Spleen (tissue), 11 donors: Measurements from ENCODE around the gene PLA2G3. TPM values are rescaled to one million over a fixed set of nuclear protein-coding genes. Genes with fewer than 3 reads are reported as not detected.

Experiments used
- DNase-seq: peaks from one replicate; pipeline ENCODE4 v3.0.0-alpha.2; 2020
- H3K27ac ChIP-seq, 8 donors: fragments of 200-600 bp; sonication (generic) in 7 of 8; 1 replicate in 4 of 8; 2 replicates in 4 of 8; pipeline versions ENCODE4 v1.5.0 to v1.8.0; 2016 to 2021; ENCODE audit warnings: inconsistent platforms in 4 of 8, mild to moderate bottlenecking in 4 of 8, moderate library complexity in 1 of 8
- H3K27me3 ChIP-seq, 7 donors: fragments of 200-600 bp; sonication (generic) in 6 of 7; replicated peaks in 1 of 7; 1 replicate in 4 of 7; 2 replicates in 3 of 7; pipeline versions ENCODE4 v1.5.0 to v1.8.0; 2016 to 2021; ENCODE audit warnings: inconsistent platforms in 3 of 7, mild to moderate bottlenecking in 1 of 7
- H3K36me3 ChIP-seq, 6 donors: fragments of 200-600 bp; sonication (generic) in 5 of 6; 1 replicate in 4 of 6; 2 replicates in 2 of 6; pipeline versions ENCODE4 v1.5.0 to v1.8.0; 2016 to 2021; ENCODE audit warnings: inconsistent platforms in 2 of 6
- H3K4me1 ChIP-seq, 6 donors: fragments of 200-600 bp; sonication (generic) in 5 of 6; 1 replicate in 3 of 6; 2 replicates in 3 of 6; pipeline versions ENCODE4 v1.5.0 to v1.8.0; 2016 to 2021; ENCODE audit warnings: inconsistent platforms in 3 of 6
- H3K4me3 ChIP-seq, 8 donors: fragments of 200-600 bp; sonication (generic) in 7 of 8; 1 replicate in 4 of 8; 2 replicates in 4 of 8; pipeline versions ENCODE4 v1.5.0 to v1.8.0; 2016 to 2021; ENCODE audit warnings: inconsistent platforms in 4 of 8, mild to moderate bottlenecking in 4 of 8, moderate library complexity in 2 of 8
- H3K9me3 ChIP-seq, 8 donors: fragments of 200-600 bp; sonication (generic) in 7 of 8; 1 replicate in 4 of 8; 2 replicates in 4 of 8; pipeline versions ENCODE4 v1.5.0 to v1.8.0; 2016 to 2021; ENCODE audit warnings: inconsistent platforms in 4 of 8
- CTCF ChIP-seq, 11 experiments: fragments of 200-600 bp in 7 of 11; fragments of 450-650 bp in 4 of 11; sonication (generic) in 4 of 11; IDR thresholded peaks in 8 of 11; conservative IDR thresholded peaks in 3 of 11; 1 replicate in 7 of 11; 2 replicates in 4 of 11; pipeline versions ENCODE4 v1.4.0 to v1.8.0; 2016 to 2021; ENCODE audit warnings: antibody characterized with exemption in 11 of 11, inconsistent platforms in 4 of 11, mild to moderate bottlenecking in 1 of 11
- POLR2A ChIP-seq, 3 donors: fragments of 450-650 bp; IDR thresholded peaks; one replicate each; pipeline ENCODE4 v1.5.1; 2017; ENCODE audit warnings: antibody characterized with exemption in 3 of 3, mild to moderate bottlenecking in 1 of 3
- POLR2AphosphoS5 ChIP-seq, 3 donors: sonication (generic); formaldehyde crosslinking; IDR thresholded peaks; one replicate each; pipeline ENCODE4 v1.5.1; 2017; ENCODE audit warnings: antibody characterized with exemption in 3 of 3
- WGBS, 5 donors: extraction: QIAGEN DNeasy Blood & Tissue Kit in 3 of 5; methylation state at CpG; one replicate each; pipeline versions ENCODE4 v1.1.5 to v1.1.7; 2013 to 2018; 5-methylcytosine and 5-hydroxymethylcytosine counted together
- intact Hi-C: fragments of 100-400 bp; cut with DNase I; formaldehyde crosslinking; loops from one replicate; pipeline ENCODE4 v1.15.0; 2023; ENCODE audit warnings: low total_unique reads
- polyA plus RNA-seq, 3 donors: library from polyadenylated mRNA; stranded (reverse); fragments of 200-250 nt; gene quantifications; one replicate each; pipeline ENCODE4 v1.2.1, GENCODE V29; 2013
- total RNA-seq, 7 donors: library from RNA; depleted of rRNA in 3 of 7; stranded (reverse); fragments of >200 nt in 3 of 7; fragmentation: NEBNext Ultra II Directional in 4 of 7; extraction: Animal tissue kit (Norgen Biotek cat#: 25700) in 4 of 7; gene quantifications; one replicate each; pipeline versions ENCODE4 v1.1.0 to v1.2.1, GENCODE V29; 2016 to 2021
- donor health status: healthy with polysubstance abuse.
- donor health status: DM: no; HTN: no; CAD: no; lungs with moderate emphysema.
- donor health status: DM: no; HTN: no; CAD: no.
- donor health status: Bipolar disorder and iron deficiency.
- donor health status: healthy.
- donor health status: DM: no; HTN: no; CAD: no.
- donor health status: DM: yes; HTN: yes; CAD: no.

The PLA2G3 gene
- total and polyA plus RNA-seq, 10 donors: not detected

- peaks cover 12 to 95% (median 73%) of the 10 kb centered on the region in 6 donors for H3K4me1 ChIP-seq
- 76 to 94% (median 82%) methylated on average over 6 to 8 of the region's 8 CpGs for WGBS, 5 donors
- no peak for DNase-seq
- no peaks in the 10 kb centered on the region for H3K9me3 ChIP-seq
- intact Hi-C loops: loop anchor here (5.0 kb wide), 1 partner anchor 140 kb away; no protein-coding TSS in a partner anchor
- no peaks in the 10 kb centered on the region for H3K27me3 ChIP-seq
- H3K36me3 ChIP-seq: peaks cover 0 to 66% (median 33%) of the 10 kb centered on the region in 6 donors
- TF ChIP-seq CTCF (IDR thresholded peaks at IDR 0.05 in 8 of 11, conservative IDR thresholded peaks at IDR 0.05 in 3 of 11): no peak
- no peak for TF ChIP-seq POLR2A (IDR thresholded peaks at IDR 0.05)
- TF ChIP-seq POLR2AphosphoS5 (IDR thresholded peaks at IDR 0.05): no peak
- H3K4me3 ChIP-seq: peak overlapping the region in 1 of 8 donors; percentile 86
- H3K27ac ChIP-seq: peak overlapping the region in 3 of 8 donors; percentile 92 to 96 (median 93)
Measured at GRCh38 chr22:31086703-31087330, 53.5 kb downstream of the PLA2G3 start.

- H3K27me3 ChIP-seq: no peaks in the 10 kb centered on the region
- no peak for DNase-seq
- H3K27ac ChIP-seq: peak overlapping the region in 6 of 8 donors; percentile 89 to 96 (median 92)
- H3K36me3 ChIP-seq: peaks cover 0 to 57% (median 25%) of the 10 kb centered on the region in 6 donors
- peak overlapping the region in 6 of 8 donors; percentile 69 to 86 (median 78) for H3K4me3 ChIP-seq
- H3K4me1 ChIP-seq: peaks cover 12 to 97% (median 77%) of the 10 kb centered on the region in 6 donors
- TF ChIP-seq POLR2A (IDR thresholded peaks at IDR 0.05) (no peak), POLR2AphosphoS5 (IDR thresholded peaks at IDR 0.05) (no peak), CTCF (IDR thresholded peaks at IDR 0.05 in 8 of 11, conservative IDR thresholded peaks at IDR 0.05 in 3 of 11) (no peak)
- H3K9me3 ChIP-seq: no peaks in the 10 kb centered on the region
- 79 to 93% (median 91%) methylated on average over 2 to 3 of the region's 3 CpGs; no CpG with 5 or more reads in 1 of the 5 donors for WGBS, 5 donors
- intact Hi-C loops: loop anchor here (5.0 kb wide), 1 partner anchor 139 kb away; no protein-coding TSS in a partner anchor
Measured at GRCh38 chr22:31085928-31086327, 54.4 kb downstream of the PLA2G3 start.

GRCh38 chr22:31085493-31085824 lies 54.8 kb downstream of the PLA2G3 start:
- Histone ChIP-seq H3K27me3 (no peaks in the 10 kb centered on the region), H3K27ac (peak overlapping the region; percentile 89 to 96 (median 92)), H3K4me3 (peak overlapping the region; percentile 69 to 95 (median 82)), H3K36me3 (peaks cover 0 to 52% (median 22%) of the 10 kb centered on the region in 6 donors), H3K4me1 (peaks cover 12 to 96% (median 79%) of the 10 kb centered on the region in 6 donors), H3K9me3 (no peaks in the 10 kb centered on the region)
- WGBS, 5 donors: 0 to 11% (median 8%) methylated on average over 8 to 13 of the region's 13 CpGs
- no peak for DNase-seq
- TF ChIP-seq POLR2A (IDR thresholded peaks at IDR 0.05) (no peak), CTCF (IDR thresholded peaks at IDR 0.05 in 8 of 11, conservative IDR thresholded peaks at IDR 0.05 in 3 of 11) (peak in 6 of 11 experiments; percentile 1 to 58 (median 48))
- intact Hi-C loops: loop anchor here (5.0 kb wide), 1 partner anchor 138 kb away; no protein-coding TSS in a partner anchor

- H3K27ac ChIP-seq: peak overlapping the region; percentile 89 to 96 (median 92)
- 0 to 1% (median 1%) methylated on average over 22 to 69 of the region's 69 CpGs for WGBS, 5 donors
- peaks cover 0 to 47% (median 19%) of the 10 kb centered on the region in 6 donors for H3K36me3 ChIP-seq
- peaks cover 12 to 96% (median 77%) of the 10 kb centered on the region in 6 donors for H3K4me1 ChIP-seq
- no peaks in the 10 kb centered on the region for H3K9me3 ChIP-seq
- intact Hi-C loops: loop anchor here (5.0 kb wide), 2 partner anchors 118 to 138 kb away; partner anchors contain the start of genes MORC2 and TUG1
- peak in 1 of 3 donors; percentile 65 for TF ChIP-seq POLR2A (IDR thresholded peaks at IDR 0.05)
- TF ChIP-seq CTCF (IDR thresholded peaks at IDR 0.05 in 8 of 11, conservative IDR thresholded peaks at IDR 0.05 in 3 of 11): peak; percentile 75 to 94 (median 88)
- TF ChIP-seq POLR2AphosphoS5 (IDR thresholded peaks at IDR 0.05): peak; percentile 78 to 86 (median 83)
- peak; percentile 96 for DNase-seq
- peak overlapping the region; percentile 69 to 95 (median 82) for H3K4me3 ChIP-seq
- no peaks in the 10 kb centered on the region for H3K27me3 ChIP-seq
Measured at GRCh38 chr22:31084811-31085492, 55.4 kb downstream of the PLA2G3 start.
